NCI-H1105 treated with DMSO at 0.1 percent for 48 hours (cell line): ENCODE measurements around the gene PRKCH.

Experiments
- DNase-seq: peaks from one replicate; lab custom pipeline; 2025; lab: John Stamatoyannopoulos, UW

The PRKCH gene

DNA sequence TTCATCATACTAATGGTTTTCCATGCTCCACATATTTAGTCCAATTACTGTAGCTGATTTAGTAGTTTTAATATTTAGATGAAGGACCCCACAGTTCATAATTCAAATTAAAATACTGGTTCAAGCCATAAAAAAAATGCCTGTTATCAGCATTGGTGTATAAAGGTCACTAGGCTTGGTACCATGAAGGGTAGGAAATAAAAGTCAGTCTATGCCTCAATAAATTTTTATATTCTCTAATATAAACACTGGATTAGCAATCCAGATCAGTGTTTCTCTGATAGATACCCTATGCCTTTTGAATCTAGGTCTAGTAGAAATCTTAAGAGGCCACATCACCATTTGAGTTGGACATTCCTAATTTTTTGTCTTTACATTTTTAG lies 210.7 kb downstream of the PRKCH start:
- DNase-seq, result no peak

DNA sequence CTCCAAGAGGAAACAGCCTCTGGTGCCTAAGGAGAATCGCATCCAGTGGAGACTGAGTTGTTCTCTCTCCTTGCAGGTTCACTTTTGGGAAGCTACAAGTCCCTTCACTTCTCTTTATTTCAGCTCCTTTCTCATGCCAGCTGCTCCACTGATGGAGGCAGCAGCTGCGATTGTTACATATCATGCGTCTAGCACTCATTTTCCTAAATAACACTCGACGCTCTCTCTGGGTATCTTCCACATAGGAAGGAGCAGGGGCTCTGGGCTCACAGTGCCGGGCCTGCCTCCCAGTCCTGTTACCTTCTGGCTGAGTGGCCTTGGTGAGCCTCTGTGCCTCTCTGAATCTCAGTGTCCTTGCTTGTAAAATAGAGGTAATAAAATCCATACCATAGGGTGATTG lies 211.4 kb downstream of the PRKCH start:
- DNase-seq, result no peak

DNA sequence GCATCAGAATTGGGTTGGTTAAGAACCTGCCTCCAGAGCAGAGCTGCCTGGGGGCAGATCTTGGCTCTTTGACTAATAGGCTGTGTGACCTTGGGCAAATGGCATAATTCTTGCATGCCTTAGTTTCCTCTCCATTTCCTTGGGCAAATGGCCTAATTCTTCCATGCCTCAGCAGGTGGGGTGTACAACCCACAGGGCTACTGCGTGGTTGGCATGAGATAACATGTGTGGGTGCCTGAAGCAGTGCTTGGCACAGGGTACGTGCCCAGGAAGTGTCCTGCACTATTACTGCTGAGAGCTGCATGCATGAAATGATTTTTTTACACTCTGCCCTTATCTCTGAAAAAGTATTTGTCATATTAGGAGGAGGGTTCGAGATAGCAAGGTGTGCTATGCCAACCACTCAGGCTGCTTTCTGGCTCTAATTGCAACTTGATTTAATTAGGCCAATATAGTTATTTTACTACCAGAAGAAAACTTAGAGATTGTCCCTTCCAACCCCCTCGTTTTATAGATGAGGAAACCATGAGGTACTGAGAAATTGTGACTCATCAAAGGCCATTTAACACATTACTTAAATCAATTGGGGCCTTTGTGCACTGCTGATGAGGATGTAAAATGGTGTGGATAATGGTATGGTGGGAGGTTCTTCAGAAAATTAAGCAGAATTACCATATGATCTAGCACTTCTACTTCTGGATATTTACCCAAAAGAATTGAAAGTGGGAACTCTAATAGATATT lies 212.3 kb downstream of the PRKCH start:
- no peak for DNase-seq

- no peak for DNase-seq
Observed at GRCh38 chr14:61535032-61535431, 213.7 kb downstream of the PRKCH start.

- no peak for DNase-seq
Observed at GRCh38 chr14:61535458-61535857, 214.1 kb downstream of the PRKCH start.

GRCh38 chr14:61536661-61537562 lies 215.5 kb downstream of the PRKCH start:
- no peak for DNase-seq

DNA sequence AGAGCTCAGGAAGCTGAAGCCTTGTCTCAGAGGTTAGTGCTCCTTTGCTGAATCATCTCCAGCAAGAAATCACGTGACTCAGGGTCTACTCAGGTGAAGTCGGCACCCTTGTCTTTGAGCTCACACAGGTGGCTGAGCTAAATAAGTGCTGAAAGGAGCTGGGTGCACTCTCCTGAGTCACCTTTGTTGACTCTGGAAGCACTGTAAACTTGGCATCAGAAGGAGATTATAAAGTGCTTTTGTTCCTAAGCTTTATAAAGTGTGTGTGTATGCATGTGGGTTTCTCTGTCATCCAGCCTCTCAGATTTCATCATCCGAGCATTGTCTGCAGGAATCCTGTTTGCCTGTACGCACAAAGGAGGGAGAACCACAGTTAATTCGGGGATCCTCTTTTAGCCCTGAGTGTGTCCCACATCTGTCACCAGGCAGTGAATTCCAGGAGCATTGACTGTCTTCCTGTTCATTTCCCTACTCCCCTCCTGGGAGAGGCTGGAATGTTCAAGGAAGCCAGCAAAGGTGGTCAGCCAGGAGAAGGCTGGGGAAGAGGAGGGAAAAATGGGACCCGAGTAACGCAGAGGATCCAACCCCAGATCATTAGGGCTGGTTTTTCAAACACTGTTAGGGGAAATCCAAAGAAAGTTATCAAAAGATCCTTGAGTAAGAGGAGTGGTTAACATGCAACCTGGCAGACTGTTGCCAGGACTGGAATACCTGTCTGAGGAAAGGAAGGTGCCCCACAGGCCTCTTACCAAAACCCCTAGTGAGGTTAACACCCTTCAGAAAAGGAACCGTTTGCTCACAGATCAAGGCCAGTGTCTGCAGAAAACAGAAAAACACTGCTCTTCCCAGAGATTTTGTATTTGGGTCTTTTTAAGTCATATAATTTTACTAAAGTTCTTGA lies 216.4 kb downstream of the PRKCH start:
- peak; percentile 85 for DNase-seq

DNA sequence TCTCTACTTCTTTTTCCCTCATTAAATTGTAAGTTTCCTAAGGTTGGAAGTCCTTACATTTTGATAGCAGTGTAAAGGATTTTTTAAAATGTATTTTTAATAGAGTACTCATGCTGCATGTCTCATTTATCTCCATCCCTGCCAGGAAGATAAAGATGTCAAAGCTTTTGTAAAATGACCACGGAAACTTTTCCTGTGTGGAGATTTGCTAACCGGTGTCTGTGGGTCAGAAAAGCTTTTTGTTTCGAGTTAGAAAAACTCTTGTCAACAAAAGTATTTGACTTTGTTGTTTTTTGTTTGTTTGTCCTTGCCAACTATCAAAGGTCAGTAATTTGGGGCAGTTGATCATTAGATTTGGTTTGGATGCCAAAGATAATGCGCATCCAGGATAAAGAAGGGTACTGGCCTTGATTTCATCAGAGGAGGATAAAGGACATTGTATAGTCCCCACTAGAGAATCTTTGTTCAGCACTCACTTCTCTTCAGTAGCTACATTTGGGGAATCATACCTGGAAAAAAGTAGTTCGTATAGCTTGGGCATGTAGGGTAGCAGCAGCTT lies 217.2 kb downstream of the PRKCH start:
- no peak for DNase-seq

DNA sequence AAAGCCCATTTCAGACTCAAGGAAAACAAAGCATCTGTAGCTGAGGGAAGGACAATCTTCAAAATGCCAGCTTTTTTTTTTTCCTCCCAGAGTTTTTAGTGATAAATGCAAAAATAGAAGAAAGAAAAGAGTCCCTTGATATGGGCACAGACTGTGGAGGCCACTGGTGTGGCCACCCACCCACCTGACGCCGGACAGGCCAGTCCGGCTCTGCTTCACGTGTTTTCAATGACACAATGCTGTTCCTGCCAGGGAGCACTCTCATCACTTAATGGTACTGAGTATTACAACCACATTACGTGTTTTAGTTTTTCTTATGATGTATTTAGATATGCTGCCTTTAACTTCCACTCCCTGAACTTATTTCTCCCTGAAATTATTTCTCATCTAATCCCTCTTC lies 218.3 kb downstream of the PRKCH start:
- DNase-seq, result no peak

DNA sequence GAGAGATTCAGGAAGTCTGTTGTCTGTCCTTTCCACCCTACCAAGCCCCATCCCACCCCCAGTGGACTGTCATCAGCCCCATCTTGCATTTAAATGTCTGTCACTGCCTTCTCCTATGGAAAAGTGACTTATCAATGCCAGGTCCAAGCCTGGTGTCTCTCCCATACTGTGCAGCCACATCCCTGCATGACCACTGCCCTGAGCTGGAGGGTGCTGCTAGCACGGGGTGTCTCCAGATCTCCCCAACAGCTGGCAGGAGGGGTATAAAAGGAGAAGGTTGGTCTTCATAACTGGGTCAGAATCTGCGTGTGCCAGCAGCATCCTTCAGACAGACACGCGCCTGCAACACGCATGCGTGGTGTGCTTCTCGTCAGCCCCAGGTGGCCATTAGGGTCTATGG lies 219.6 kb downstream of the PRKCH start:
- DNase-seq, result no peak

- DNase-seq, result no peak
Observed at GRCh38 chr14:61542848-61543790, 221.7 kb downstream of the PRKCH start.

GRCh38 chr14:61543946-61544345 lies 222.6 kb downstream of the PRKCH start:
- DNase-seq, result no peak

DNA sequence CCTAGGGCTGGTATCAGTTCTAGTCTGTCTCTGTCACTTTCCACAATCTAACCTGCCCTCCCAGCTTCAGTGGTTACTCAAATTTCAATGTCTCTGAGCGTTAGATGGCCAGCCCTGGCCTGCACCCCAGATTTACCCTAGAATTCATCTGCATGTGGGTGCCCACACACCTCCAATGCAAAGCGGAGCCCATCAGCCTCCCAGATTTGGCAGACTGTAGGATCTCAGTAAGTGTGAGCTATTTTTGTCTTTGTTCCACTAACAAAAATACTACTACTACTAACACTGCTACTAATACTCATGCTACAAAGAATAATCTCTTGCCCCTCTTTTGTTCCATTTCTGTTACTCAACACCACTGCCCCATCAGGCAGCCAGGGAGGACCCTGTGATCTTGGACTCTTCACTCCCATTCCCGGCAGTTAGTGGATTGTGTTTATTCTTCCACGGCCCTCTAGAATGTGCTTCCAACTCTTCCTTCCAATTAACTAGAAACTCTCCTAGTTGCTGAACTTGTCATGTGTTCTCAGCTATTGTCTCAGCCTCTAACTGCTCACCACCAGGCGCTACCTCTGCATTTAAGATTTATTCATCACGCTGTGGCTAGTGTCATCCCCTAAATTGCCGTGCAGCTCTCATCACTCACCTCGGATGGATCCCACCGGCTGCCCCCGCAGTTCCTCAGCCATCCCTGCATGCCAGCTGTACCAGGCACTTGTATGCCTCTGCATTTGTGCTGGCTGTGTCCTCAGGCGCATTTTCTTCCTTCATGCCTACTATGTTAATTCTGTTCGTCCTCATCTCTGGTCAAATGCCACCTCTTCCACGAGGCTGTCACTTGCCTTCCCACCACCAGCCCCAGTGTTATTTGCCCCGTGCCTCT lies 223.3 kb downstream of the PRKCH start:
- no peak for DNase-seq

DNA sequence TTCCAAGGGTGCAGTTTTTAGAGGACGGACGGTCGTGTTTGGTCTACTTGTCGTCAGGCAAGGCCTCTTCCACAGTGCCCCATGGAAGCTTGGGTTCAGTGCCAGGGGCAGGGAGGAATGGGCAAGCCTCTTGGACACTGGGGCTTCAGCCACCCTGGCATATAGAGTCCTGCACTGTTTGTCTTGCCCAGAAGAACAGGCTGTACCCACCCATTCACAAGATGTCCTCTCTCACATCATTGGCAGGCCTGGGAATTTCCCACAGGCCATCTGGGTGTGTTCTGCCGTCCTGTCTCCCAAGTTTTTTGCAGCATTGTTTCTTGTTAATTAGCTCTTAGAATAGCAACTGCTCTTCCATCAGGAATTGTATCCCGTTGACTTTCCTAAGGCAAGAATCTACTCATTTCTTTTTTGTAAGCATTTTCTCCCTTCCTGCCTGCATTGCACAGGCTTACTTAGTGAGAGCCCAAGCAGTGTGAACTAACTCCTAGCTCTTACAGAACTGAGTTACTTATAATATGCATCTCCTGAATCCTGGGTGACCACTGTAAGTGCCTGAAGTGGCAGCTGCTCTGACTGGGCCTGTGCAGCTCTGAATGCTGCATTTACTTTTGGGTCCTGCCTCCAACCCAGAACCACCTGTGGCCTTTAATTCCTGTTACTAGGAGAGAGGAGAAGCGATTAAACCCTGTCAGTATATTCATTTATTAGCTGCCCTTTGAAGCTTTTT lies 224.5 kb downstream of the PRKCH start:
- no peak for DNase-seq

GRCh38 chr14:61547186-61548069 lies 226.0 kb downstream of the PRKCH start:
- DNase-seq, result no peak

DNA sequence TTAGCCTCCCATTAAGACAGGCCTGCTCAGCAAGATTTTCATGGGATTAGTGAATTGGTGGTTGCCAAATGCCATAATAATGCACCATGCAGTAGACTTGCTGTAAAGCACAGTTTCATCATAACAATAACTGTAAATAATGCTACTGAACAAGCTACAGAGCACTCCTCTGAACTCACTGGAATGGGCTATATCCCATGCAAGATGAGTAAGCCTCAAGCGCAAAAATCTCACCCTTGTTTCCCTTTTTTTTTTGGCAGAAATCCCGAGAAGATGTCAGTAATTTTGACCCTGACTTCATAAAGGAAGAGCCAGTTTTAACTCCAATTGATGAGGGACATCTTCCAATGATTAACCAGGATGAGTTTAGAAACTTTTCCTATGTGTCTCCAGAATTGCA lies 228.0 kb downstream of the PRKCH start:
- no peak for DNase-seq

GRCh38 chr14:61551384-61551783 lies 230.0 kb downstream of the PRKCH start:
- no peak for DNase-seq

DNA sequence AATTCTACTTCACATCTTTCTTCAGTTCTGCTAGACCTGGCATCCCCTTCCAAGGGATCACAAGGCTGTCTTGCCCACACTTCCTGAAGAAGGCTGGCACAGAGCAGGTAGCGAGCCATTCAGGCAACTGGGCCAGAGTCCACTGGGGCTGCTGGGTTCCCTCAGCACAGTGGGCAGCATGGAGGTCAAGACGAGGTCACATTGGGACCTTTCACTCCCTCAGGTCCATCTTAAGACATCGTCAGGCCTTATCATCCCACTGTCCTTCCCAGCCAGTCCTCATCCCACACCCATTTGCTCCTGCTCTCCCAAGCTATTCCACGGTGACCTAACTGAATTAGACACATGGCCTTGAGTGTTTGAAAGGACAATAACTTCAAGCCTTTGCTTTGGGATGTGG lies 230.9 kb downstream of the PRKCH start:
- no peak for DNase-seq
